ENCODE measurements around the gene SMARCA4. TPM values are rescaled to one million over a fixed set of nuclear protein-coding genes. Genes with fewer than 3 reads are reported as not detected.

SMARCA4 gene
- total RNA-seq, 1 experiment from 2014 or later = 261 TPM

GRCh38 chr19:11101057-11101456 is 140.2 kb downstream of the SMARCA4 start:
- no peaks in the 10 kb centered on the region for H3K9me3 ChIP-seq (ENCODE audit: control insufficient read depth, low read depth, low read length)
- H3K27me3 ChIP-seq (ENCODE audit: insufficient read depth, low read length) = no peaks in the 10 kb centered on the region
- no peak overlapping the region for H3K9ac ChIP-seq (ENCODE audit: extremely low read depth, insufficient read length, low read length)
- no peak overlapping the region for H3K23ac ChIP-seq (ENCODE audit: insufficient read length, low read depth, low read length)
- no peaks in the 10 kb centered on the region for H3K9me3 Mint-ChIP-seq
- no peaks in the 10 kb centered on the region for H3K27me3 Mint-ChIP-seq (ENCODE audit: low read depth)
- no peak for DNase-seq
- no peak overlapping the region for H3K4me2 ChIP-seq (ENCODE audit: insufficient read depth, insufficient read length, low read length)
- no CpG with 5 or more reads among the region's 5 CpGs for WGBS (ENCODE audit: extremely low coverage, insufficient read length, low lambda C conversion rate)
- no peak overlapping the region for H3K27ac ChIP-seq (ENCODE audit: insufficient read length, low read depth, low read length)
- H3K4me3 Mint-ChIP-seq = no peak overlapping the region; a peak in 1 of 5 replicates
- no peak overlapping the region for H2BK15ac ChIP-seq (ENCODE audit: low read depth, low read length)
- H4K8ac ChIP-seq (replicated peaks; ENCODE audit: insufficient read length, low read depth, low read length) = no peak overlapping the region
- no peaks in the 10 kb centered on the region for H3K23me2 ChIP-seq (ENCODE audit: insufficient read length, low read depth, low read length, poor library complexity, severe bottlenecking)
- H3K4me1 ChIP-seq (ENCODE audit: insufficient read depth, low read length) = no peaks in the 10 kb centered on the region
- no peak overlapping the region for H2AFZ ChIP-seq (ENCODE audit: low read length)
- peaks cover 20% of the 10 kb centered on the region; the same call in 1 of the 2 replicates for H3K79me2 ChIP-seq (ENCODE audit: insufficient read depth, low read length)
- no peak for TF ChIP-seq CTCF (conservative IDR thresholded peaks at IDR 0.05)
- H3K36me3 Mint-ChIP-seq (ENCODE audit: insufficient read depth in 1 of 3, low read depth in 3 of 3) = peaks cover 56 to 84% (median 78%) of the 10 kb centered on the region in 3 experiments
- H4K91ac ChIP-seq (ENCODE audit: insufficient read length, low read depth, low read length) = no peak overlapping the region
- H3K14ac ChIP-seq (ENCODE audit: insufficient read depth, low read length) = no peak overlapping the region
- H3K4me1 Mint-ChIP-seq = peaks cover 5% of the 10 kb centered on the region in 2 experiments; a peak in 1 of 4 replicates
- H3K79me1 ChIP-seq (ENCODE audit: insufficient read depth, low read depth, low read length, poor library complexity, severe bottlenecking) = peaks cover 7% of the 10 kb centered on the region
- H4K20me1 ChIP-seq (ENCODE audit: control insufficient read depth, insufficient read depth, insufficient read length) = no peaks in the 10 kb centered on the region
- H2BK120ac ChIP-seq (ENCODE audit: low read depth, low read length, poor library complexity, severe bottlenecking) = no peak overlapping the region
- no peak overlapping the region for H2AK5ac ChIP-seq (ENCODE audit: insufficient read length, low read length)
- no peak overlapping the region for H3K56ac ChIP-seq (ENCODE audit: insufficient read length, low read depth, low read length)
- H2BK12ac ChIP-seq (ENCODE audit: insufficient read length, low read depth, low read length) = no peak overlapping the region
- no peak overlapping the region for H2BK20ac ChIP-seq (ENCODE audit: low read depth, low read length, poor library complexity, severe bottlenecking)
- H4K5ac ChIP-seq (ENCODE audit: insufficient read length, low read depth, low read length) = no peak overlapping the region
- no peak overlapping the region; a peak in 1 of 7 replicates for H3K27ac Mint-ChIP-seq
- H3K4ac ChIP-seq (ENCODE audit: low read depth, low read length) = no peak overlapping the region
- H3T11ph ChIP-seq (ENCODE audit: low read length) = no peak overlapping the region
- H2BK5ac ChIP-seq (ENCODE audit: insufficient read length, low read length) = no peak overlapping the region
- H3K18ac ChIP-seq (ENCODE audit: insufficient read length, low read depth, low read length) = no peak overlapping the region
